MCF 10A (cell line): ENCODE data around the gene ERC2. TPM values are rescaled to one million over a fixed set of nuclear protein-coding genes. Genes with fewer than 3 reads are reported as not detected.

Source experiments
- BruUV-seq: library from RNA; stranded (reverse); fragments of 400-500 nt; replicated peaks from 2 replicates; lab custom pipeline; 2021; lab: Mats Ljungman, UMichigan
- CTCF ChIA-PET: fragments of 300-600 bp; sonication (Branson Sonifier 250); formaldehyde crosslinking; extraction: SDS; loops from one replicate; lab custom pipeline; 2021; ENCODE audit warnings: antibody characterized with exemption, inconsistent platforms; lab: Yijun Ruan, JAX
- POLR2A ChIA-PET: fragments of 300-600, 350-650 bp; sonication (Branson Sonifier 250); formaldehyde crosslinking; extraction: SDS; loops from one replicate; lab custom pipeline; 2020; ENCODE audit warnings: antibody characterized with exemption, inconsistent platforms; lab: Yijun Ruan, JAX
- DNase-seq: peaks from one replicate; pipeline ENCODE4 v3.0.0-alpha.2; 2018; ENCODE audit not compliant: unreplicated experiment
- H3K27ac Mint-ChIP-seq: one replicate; pipeline ENCODE4 v1.8.0; 2022; ENCODE audit warnings: mild to moderate bottlenecking, low read depth, mixed read lengths; ENCODE audit not compliant: unreplicated experiment
- H3K27me3 Mint-ChIP-seq: one replicate; pipeline ENCODE4 v1.8.0; 2022; ENCODE audit warnings: mixed read lengths; ENCODE audit not compliant: insufficient read depth, unreplicated experiment
- H3K36me3 Mint-ChIP-seq: one replicate; pipeline ENCODE4 v1.8.0; 2022; ENCODE audit warnings: mild to moderate bottlenecking, moderate library complexity, mixed read lengths; ENCODE audit not compliant: insufficient read depth, unreplicated experiment
- H3K4me1 Mint-ChIP-seq: one replicate; pipeline ENCODE4 v1.8.0; 2022; ENCODE audit warnings: mixed read lengths; ENCODE audit not compliant: insufficient read depth, unreplicated experiment
- H3K4me3 Mint-ChIP-seq: one replicate; pipeline ENCODE4 v1.8.0; 2022; ENCODE audit warnings: mild to moderate bottlenecking, moderate library complexity, mixed read lengths; ENCODE audit not compliant: unreplicated experiment
- H3K9me3 Mint-ChIP-seq: one replicate; pipeline ENCODE4 v1.8.0; 2022; ENCODE audit warnings: mixed read lengths; ENCODE audit not compliant: unreplicated experiment
- CTCF ChIP-seq: fragments of 200-600 bp; IDR thresholded peaks from one replicate; pipeline ENCODE4 v1.8.0; 2022; ENCODE audit warnings: antibody characterized with exemption, mild to moderate bottlenecking; ENCODE audit not compliant: unreplicated experiment
- intact Hi-C: fragments of 100-400 bp; cut with micrococcal nuclease; formaldehyde crosslinking; loops from 2 replicates; pipeline ENCODE4 v1.14.1; 2022
- total RNA-seq: library from RNA; stranded (reverse); gene quantifications from 2 replicates; pipeline ENCODE4 v1.2.3, GENCODE V29; 2022

ERC2 gene
- total RNA-seq, 1 experiment from 2014 or later = 0.42 TPM

DNA sequence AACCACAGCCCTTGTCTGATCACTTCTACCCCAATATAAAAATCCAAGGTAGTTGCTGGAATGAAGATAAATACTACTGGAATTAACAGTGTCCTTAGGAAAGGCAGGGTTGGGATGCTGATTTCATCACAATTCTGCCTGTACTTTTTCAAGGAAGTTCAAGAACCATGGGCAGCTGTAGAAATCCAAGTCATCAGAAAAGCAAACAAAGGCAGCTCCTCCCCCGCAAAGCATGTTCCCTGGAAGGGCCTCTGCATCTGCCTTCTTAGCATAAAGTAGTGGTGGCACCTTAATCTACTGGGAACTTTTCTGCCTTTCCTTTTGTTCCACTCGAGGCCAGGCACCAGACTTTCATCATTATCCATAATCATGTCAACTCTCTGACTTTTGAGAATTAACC, 54.4 kb downstream of the ERC2 start:
- no peak overlapping the region for H3K27ac Mint-ChIP-seq
- no peaks in the 10 kb centered on the region for H3K27me3 Mint-ChIP-seq
- H3K36me3 Mint-ChIP-seq = no peaks in the 10 kb centered on the region
- no TSS peak for BruUV-seq
- H3K4me3 Mint-ChIP-seq = no peak overlapping the region
- CTCF ChIA-PET = interaction anchor here (1.2 kb wide), 1 partner anchor 11 kb away, joined by 3 read pairs; no protein-coding TSS in a partner anchor
- H3K9me3 Mint-ChIP-seq = no peaks in the 10 kb centered on the region
- intact Hi-C loops = no loop called here
- DNase-seq = peak; percentile 28
- POLR2A ChIA-PET = no interaction called here
- no peak for TF ChIP-seq CTCF
- no peaks in the 10 kb centered on the region for H3K4me1 Mint-ChIP-seq

DNA sequence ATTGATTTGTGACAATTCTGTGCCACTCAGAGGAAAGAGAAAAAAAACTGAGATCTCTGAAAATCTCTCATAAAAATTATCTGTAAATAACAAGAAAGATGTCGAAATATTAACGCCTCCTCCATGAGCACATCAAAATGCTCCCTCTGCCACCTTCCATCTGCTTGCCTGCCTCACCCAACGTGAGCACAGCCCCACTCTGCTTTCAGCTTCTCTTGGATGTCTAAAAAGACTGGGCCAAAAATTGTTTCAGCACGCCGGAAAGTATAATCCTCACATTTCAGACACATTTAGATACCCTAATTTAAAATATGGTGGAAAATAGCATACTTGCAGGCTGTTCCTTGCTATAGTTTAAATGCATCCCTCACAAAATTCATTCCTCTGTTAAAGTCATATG, 57.1 kb downstream of the ERC2 start:
- TF ChIP-seq CTCF = no peak
- Mint-ChIP-seq H3K4me1 (no peaks in the 10 kb centered on the region), H3K36me3 (no peaks in the 10 kb centered on the region), H3K27me3 (no peaks in the 10 kb centered on the region), H3K27ac (no peak overlapping the region), H3K4me3 (no peak overlapping the region), H3K9me3 (no peaks in the 10 kb centered on the region)
- CTCF ChIA-PET = interaction anchor here (0.6 to 2.7 kb wide), 2 partner anchors 35 to 69 kb away, joined by 3 to 8 read pairs; no protein-coding TSS in a partner anchor
- BruUV-seq = no TSS peak
- DNase-seq = no peak
- intact Hi-C loops = no loop called here
- POLR2A ChIA-PET = no interaction called here

DNA sequence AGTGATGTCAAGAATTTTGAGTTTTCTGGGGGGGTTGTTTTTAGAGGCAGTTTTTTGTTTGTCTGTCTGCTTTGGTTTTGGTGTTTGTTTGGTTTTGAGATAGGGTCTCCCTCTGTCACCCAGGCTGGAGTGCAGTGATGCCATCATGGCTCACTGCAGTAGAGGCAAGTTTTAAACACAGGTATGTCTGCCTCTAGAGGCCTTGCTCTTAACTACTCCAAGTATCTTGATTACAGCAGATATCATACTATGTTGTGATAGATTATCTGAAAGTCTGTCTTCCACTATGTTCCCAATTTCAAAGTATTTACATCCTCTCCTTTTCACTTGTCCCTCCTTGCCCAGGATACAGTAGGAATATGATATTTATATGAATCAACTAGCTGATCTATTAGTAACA, 57.7 kb downstream of the ERC2 start:
- no peaks in the 10 kb centered on the region for H3K36me3 Mint-ChIP-seq
- intact Hi-C loops = no loop called here
- TF ChIP-seq CTCF = no peak
- no peak overlapping the region for H3K27ac Mint-ChIP-seq
- H3K27me3 Mint-ChIP-seq = no peaks in the 10 kb centered on the region
- DNase-seq = no peak
- no peak overlapping the region for H3K4me3 Mint-ChIP-seq
- ChIA-PET POLR2A (no interaction called here), CTCF (interaction anchor here (1.2 to 2.7 kb wide), 2 partner anchors 14 to 36 kb away, joined by 5 to 8 read pairs; no protein-coding TSS in a partner anchor)
- no TSS peak for BruUV-seq
- H3K9me3 Mint-ChIP-seq = no peaks in the 10 kb centered on the region
- no peaks in the 10 kb centered on the region for H3K4me1 Mint-ChIP-seq

GRCh38 chr3:56409790-56410189, 58.5 kb downstream of the ERC2 start:
- Mint-ChIP-seq H3K9me3 (no peaks in the 10 kb centered on the region), H3K27ac (no peak overlapping the region), H3K4me3 (no peak overlapping the region), H3K36me3 (no peaks in the 10 kb centered on the region), H3K27me3 (no peaks in the 10 kb centered on the region), H3K4me1 (no peaks in the 10 kb centered on the region)
- DNase-seq = no peak
- no TSS peak for BruUV-seq
- no peak for TF ChIP-seq CTCF
- intact Hi-C loops = no loop called here
- POLR2A ChIA-PET = no interaction called here
- CTCF ChIA-PET = interaction anchor here (0.7 to 2.7 kb wide), 3 partner anchors 9 to 37 kb away, joined by 5 to 8 read pairs (median 6); no protein-coding TSS in a partner anchor
